Lower leg skin (tissue), 4 donors: ENCODE data around the gene GANC. TPM values are rescaled to one million over a fixed set of nuclear protein-coding genes. Genes with fewer than 3 reads are reported as not detected.
A peak's percentile ranks its signal among the peaks of the same experiment; 100 is the strongest.

ENCODE experiments used
- DNase-seq, 2 donors: peaks; one replicate each; pipeline ENCODE4 v3.0.0-alpha.2; 2019; ENCODE audit warnings: low spot score in 2 of 2
- H3K4me3 ChIP-seq: fragments of 200-600 bp; sonication (generic); 2 replicates; pipeline ENCODE4 v1.5.1; 2017; ENCODE audit warnings: mild to moderate bottlenecking, low read depth; ENCODE audit not compliant: poor library complexity, severe bottlenecking
- POLR2A ChIP-seq, 2 donors: fragments of 450-650 bp; IDR thresholded peaks; one replicate each; pipeline ENCODE4 v1.6.1; 2016 to 2017; ENCODE audit warnings: antibody characterized with exemption in 2 of 2, mild to moderate bottlenecking in 1 of 2, moderate library complexity in 1 of 2
- WGBS, 2 donors: methylation state at CpG; one replicate each; pipeline ENCODE4 v1.1.5; 2018; 5-methylcytosine and 5-hydroxymethylcytosine counted together
- intact Hi-C: fragments of 100-400 bp; cut with DNase I; formaldehyde crosslinking; loops from one replicate; pipeline ENCODE4 v1.15.0; 2023; ENCODE audit warnings: low total_unique reads
- total RNA-seq, 4 donors: library from RNA; depleted of rRNA; stranded (reverse); fragments of >200 nt; gene quantifications; one replicate each; pipeline ENCODE4 v1.1.0, GENCODE V29; 2016
- TF ChIP-seq, protein P1 (sequence below), 3 donors: fragments of 450-650 bp; IDR thresholded peaks; one replicate each; pipeline ENCODE4 v1.5.1; 2016; ENCODE audit warnings: antibody characterized with exemption in 3 of 3, mild to moderate bottlenecking in 3 of 3, moderate library complexity in 2 of 3

The GANC gene
- total RNA-seq, 4 donors from 2014 or later = 10.5 to 26.4 (median 22.0) TPM

DNA sequence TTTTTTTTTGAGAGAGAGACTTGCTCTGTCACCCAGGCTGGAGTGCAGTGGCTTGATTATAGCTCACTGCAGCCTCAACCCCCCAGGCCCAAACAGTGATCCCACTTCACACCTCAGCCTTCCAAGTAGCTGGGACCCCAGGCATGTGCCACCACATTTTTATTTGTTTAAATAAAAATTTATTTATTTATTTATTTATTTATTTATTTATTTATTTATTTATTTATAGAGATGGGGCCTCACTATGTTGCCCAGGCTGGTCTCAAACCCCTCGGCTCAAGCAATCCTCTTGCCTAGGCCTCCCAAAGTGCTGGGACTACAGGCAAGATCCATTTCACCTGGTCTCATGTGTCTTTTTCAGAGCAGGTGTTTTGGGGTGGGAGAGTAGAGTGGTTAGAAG, 101.8 kb downstream of the GANC start:
- WGBS, 2 donors = 95 to 100% methylated on average over 1 of the region's 1 CpG
- no peak for TF ChIP-seq POLR2A (IDR thresholded peaks at IDR 0.05)
- H3K4me3 ChIP-seq = no peak overlapping the region
- intact Hi-C loops = no loop called here
- no peak for DNase-seq

DNA sequence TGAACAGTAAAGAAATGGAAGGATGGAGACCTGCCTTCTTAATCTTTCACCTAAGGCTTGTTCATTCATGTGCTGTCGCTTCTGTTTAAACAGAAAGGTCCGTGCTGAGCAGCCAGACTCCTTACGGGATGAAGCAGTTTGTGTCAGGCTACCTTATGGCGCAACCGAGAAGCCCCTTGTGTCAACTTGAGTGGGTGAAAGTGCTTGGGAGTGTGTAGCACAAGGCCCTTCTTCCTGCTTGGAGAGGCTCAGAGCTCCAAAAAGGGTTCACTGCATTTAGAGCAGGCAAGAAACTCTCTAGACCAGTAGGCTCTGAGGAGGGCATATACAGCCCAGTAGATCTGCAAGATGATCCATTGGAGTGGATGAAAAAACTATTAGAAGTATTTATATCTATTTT, 102.3 kb downstream of the GANC start:
- DNase-seq = no peak
- no peak overlapping the region for H3K4me3 ChIP-seq
- no peak for TF ChIP-seq POLR2A (IDR thresholded peaks at IDR 0.05)
- TF ChIP-seq, protein P1, sequence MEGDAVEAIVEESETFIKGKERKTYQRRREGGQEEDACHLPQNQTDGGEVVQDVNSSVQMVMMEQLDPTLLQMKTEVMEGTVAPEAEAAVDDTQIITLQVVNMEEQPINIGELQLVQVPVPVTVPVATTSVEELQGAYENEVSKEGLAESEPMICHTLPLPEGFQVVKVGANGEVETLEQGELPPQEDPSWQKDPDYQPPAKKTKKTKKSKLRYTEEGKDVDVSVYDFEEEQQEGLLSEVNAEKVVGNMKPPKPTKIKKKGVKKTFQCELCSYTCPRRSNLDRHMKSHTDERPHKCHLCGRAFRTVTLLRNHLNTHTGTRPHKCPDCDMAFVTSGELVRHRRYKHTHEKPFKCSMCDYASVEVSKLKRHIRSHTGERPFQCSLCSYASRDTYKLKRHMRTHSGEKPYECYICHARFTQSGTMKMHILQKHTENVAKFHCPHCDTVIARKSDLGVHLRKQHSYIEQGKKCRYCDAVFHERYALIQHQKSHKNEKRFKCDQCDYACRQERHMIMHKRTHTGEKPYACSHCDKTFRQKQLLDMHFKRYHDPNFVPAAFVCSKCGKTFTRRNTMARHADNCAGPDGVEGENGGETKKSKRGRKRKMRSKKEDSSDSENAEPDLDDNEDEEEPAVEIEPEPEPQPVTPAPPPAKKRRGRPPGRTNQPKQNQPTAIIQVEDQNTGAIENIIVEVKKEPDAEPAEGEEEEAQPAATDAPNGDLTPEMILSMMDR (IDR thresholded peaks at IDR 0.05) = no peak
- WGBS, 2 donors = 95 to 99% methylated on average over 5 of the region's 5 CpGs
- intact Hi-C loops = no loop called here

DNA sequence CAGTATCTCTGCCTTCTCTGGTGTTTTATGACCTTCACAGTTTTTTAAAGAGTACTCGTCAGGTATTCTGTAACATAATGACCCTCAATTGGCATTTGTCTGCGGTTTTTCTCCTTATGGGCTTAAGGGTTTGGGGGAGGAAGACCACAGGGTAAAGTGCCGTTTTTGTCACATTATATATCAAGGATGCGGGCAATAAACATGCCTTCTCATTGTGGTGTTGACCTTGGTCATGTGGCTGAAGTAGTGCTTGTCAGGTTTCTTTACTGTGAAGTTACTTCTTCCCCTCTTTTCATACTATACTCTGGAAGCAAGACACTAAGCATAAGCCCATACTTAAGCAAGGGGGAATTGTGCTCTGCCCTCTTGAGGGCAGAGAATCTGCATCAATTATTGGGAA, 102.9 kb downstream of the GANC start:
- no peak overlapping the region for H3K4me3 ChIP-seq
- DNase-seq = no peak
- WGBS, 2 donors = 62 to 65% methylated on average over 4 of the region's 4 CpGs
- TF ChIP-seq POLR2A (IDR thresholded peaks at IDR 0.05) = no peak
- TF ChIP-seq, protein P1 (IDR thresholded peaks at IDR 0.05) = no peak
- intact Hi-C loops = no loop called here

DNA sequence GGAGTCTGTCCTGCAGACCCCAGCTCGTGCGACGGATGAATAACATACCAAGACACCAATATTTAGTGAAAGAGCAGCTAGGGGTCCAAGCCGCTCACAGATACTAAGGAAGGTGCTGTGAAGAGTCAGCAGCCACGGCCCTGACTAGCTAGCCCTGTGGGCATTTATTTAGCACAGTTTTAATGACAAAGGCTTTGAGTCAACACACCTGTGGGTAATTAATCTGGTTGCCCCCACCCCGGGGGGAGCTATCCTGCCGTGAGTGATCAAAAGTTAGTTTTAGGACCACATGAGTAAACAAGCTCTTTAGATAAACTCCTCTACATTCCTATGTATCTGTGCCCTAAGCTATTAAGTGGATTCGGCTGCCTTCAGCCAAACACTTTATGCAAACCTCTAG, 105.0 kb downstream of the GANC start:
- no peak for TF ChIP-seq POLR2A (IDR thresholded peaks at IDR 0.05)
- TF ChIP-seq, protein P1 (IDR thresholded peaks at IDR 0.05) = no peak
- no peak for DNase-seq
- WGBS, 2 donors = 86 to 88% methylated on average over 8 of the region's 8 CpGs
- intact Hi-C loops = no loop called here
- no peak overlapping the region for H3K4me3 ChIP-seq

DNA sequence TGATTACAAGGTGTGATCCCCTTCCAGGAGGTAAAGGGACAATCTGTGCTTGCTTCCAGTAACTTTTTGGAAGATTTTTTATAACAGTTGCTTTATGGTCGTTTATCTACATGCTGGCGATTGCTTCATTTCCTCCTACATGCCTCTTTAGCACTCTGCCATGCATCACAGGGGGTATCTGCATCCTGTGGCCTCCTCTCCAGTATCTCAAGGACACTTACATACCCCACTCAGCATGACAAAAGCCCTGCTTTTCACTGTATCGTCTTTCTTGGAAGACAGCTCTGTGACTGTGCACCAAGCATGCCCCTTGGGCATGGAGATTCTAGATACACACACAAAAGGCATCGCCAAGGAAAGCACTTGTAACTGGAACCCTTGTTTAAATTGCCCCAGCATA, 111.6 kb downstream of the GANC start:
- TF ChIP-seq, protein P1 (IDR thresholded peaks at IDR 0.05) = no peak
- TF ChIP-seq POLR2A (IDR thresholded peaks at IDR 0.05) = no peak
- no peak overlapping the region for H3K4me3 ChIP-seq
- peak in 1 of 2 donors; percentile 26 for DNase-seq
- 60 to 62% methylated on average over 4 of the region's 4 CpGs for WGBS, 2 donors
- intact Hi-C loops = no loop called here

DNA sequence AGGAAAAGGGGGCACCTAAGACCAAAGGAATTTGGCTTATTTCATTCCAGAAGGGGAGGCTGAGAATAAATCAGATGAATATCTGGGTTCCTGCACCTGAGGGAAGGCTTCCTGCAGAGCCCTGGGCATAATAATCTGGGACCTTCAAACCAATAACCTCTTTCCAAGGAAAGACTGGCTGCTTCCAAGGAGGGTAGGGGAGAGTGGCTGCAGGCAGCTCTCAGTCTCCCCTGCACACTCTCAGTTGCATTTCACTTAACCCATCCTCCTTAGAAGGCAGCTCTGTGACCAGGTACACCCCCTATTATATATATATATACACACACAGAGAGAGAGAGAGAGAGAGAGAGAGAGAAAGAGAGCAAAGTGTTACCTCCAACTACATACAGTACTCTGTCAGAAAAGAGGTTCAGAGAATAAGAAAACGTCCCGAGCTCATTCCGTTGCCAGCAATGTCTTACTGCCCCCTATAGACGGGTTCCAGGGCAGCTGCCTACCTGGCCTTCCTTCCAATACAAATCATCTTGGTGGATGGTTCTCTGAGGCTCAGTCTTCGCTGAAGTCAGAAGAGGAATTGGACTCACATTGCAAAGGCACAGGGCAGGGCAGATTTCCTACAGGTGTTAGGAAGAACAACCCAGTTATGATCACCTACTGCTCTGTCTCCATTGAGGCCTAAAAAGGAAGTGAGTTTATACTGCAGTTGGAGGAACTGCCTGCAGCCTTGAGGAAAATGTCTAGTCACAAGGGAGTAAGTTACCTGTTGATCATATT, 112.4 kb downstream of the GANC start:
- WGBS, 2 donors = 54 to 61% methylated on average over 5 of the region's 5 CpGs
- no peak overlapping the region for H3K4me3 ChIP-seq
- peak in 1 of 2 donors; percentile 52 for DNase-seq
- TF ChIP-seq, protein P1 (IDR thresholded peaks at IDR 0.05) = no peak
- TF ChIP-seq POLR2A (IDR thresholded peaks at IDR 0.05) = no peak
- intact Hi-C loops = no loop called here
